Astrocyte (in vitro differentiated cells and primary cell): ENCODE results near the gene OLA1.

Experiments used
- EZH2 ChIP-seq: IDR thresholded peaks from 2 replicates; pipeline ENCODE4 v1.6.1; 2012; ENCODE audit warnings: mild to moderate bottlenecking, low read length, inconsistent platforms; ENCODE audit not compliant: insufficient read depth
- TF ChIP-seq, protein P1 (sequence below): IDR thresholded peaks from 2 replicates; pipeline ENCODE4 v1.5.1; 2011; ENCODE audit warnings: low read depth, mild to moderate bottlenecking, inconsistent platforms, low read length, moderate library complexity; ENCODE audit not compliant: insufficient read depth

DNA sequence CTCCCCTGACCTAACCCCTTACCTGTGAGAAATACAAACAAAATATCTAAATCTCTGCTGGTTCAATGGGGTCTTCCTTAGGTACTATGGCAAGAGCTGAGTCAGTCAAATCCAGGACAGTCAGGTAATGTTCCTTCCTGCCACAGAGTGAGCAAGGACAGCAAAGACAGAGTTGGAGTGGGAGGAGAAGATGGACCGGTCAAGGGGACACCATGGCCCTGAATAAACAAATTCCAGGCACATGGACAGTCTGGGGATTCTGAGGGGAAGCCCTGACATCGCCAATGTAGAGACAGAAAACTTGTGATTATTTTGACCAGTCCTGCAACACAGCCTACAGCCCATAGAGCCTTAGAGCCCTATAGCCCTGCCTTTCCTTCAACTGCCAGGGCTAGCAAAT is 42.8 kb downstream of the OLA1 start:
- TF ChIP-seq, protein P1, sequence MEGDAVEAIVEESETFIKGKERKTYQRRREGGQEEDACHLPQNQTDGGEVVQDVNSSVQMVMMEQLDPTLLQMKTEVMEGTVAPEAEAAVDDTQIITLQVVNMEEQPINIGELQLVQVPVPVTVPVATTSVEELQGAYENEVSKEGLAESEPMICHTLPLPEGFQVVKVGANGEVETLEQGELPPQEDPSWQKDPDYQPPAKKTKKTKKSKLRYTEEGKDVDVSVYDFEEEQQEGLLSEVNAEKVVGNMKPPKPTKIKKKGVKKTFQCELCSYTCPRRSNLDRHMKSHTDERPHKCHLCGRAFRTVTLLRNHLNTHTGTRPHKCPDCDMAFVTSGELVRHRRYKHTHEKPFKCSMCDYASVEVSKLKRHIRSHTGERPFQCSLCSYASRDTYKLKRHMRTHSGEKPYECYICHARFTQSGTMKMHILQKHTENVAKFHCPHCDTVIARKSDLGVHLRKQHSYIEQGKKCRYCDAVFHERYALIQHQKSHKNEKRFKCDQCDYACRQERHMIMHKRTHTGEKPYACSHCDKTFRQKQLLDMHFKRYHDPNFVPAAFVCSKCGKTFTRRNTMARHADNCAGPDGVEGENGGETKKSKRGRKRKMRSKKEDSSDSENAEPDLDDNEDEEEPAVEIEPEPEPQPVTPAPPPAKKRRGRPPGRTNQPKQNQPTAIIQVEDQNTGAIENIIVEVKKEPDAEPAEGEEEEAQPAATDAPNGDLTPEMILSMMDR = no peak
- TF ChIP-seq EZH2 = no peak
